ENCODE measurements around the gene COL11A2.

The COL11A2 gene

GRCh38 chr6:33171880-33172687, 20.2 kb downstream of the COL11A2 start:
- DNase-seq (ENCODE audit: low read depth in 3 of 3) = no peak

DNA sequence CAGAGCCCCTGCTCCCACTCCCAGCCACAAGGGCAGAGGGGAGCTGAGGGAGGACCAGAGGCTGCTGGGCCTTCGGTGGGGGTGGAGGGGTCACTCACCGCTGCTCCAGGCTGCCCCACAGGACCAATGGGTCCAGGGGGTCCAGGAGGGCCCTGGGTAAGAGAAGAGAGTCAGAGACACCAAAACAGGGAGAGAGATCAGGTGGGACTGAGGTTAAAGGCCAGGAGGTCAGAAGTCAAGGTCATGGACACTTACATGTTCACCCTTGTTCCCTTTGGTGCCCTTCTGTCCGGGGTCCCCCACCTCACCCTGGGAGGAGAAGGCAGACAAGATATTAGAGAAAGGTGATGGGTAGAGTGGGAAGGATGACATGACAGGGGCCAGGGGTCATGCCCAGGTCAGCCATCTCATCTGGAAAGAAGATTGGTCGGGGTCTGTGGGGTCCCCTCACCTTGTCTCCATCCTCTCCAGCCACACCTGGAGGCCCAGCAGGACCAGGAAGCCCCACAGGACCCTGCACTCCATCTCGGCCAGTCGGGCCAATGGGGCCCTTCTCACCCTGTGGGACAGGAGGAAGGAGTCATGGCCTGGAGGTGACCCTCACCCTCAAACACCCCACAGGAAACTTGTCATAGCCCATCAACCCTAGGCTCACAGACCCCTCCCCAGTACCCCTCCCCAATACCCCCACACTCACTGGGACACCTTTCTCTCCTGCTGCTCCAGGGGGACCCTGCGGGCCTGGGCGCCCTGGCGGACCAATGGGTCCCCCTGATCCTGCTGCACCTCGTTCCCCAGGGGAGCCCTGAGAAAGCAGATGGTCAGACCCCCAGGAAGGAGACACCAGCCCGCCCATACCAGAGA, 21.0 kb downstream of the COL11A2 start:
- no peak for DNase-seq (ENCODE audit: low read depth in 3 of 3)

- DNase-seq (ENCODE audit: low read depth in 3 of 3) = no peak
These were observed 21.9 kb downstream of the COL11A2 start for GRCh38 chr6:33170176-33171015.

DNA sequence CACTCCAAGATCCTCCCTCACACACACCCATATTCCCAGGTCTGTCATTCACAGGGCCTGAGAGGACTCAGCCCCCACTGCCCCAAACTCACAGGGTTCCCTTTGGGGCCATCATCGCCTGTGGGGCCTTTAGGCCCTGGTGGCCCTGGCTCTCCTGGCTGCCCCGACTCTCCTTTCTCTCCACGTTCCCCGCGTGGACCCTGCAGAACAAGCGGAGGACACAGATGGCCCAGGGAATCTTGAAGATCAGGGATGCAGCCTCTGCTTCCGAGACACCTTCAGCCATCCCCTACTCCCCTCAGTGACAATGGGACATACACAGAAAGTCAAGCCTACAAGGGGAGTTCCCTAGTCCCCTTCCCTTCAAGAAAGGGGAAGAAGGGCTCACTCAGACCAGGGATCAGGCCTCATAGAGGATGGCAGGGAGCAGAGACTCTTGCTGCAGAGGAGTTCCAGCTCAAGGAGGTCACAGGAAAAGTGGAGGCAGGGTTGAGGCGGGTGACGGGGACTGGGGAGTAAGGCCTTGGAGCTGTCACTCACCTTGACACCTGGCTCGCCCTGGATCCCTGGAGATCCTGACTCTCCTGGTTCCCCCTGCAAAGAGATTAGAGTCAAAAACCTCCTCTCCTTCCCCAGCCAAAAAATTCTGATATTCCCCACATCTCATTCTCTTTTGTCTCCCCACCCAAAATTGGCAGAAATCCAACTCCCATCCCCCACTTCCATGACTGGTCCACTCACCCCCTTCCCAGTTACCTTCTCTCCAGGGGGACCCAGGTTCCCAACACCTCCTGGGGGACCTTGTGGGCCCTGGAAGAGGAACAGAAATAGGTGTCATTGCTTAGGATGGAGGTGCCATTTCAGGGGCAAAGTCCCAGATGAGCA, 22.7 kb downstream of the COL11A2 start:
- no peak for DNase-seq (ENCODE audit: low read depth in 3 of 3)

GRCh38 chr6:33168639-33169038, 23.6 kb downstream of the COL11A2 start:
- DNase-seq (ENCODE audit: low read depth in 3 of 3) = no peak

- no peak for DNase-seq (ENCODE audit: low read depth in 3 of 3)
These were observed 24.0 kb downstream of the COL11A2 start for GRCh38 chr6:33168284-33168601.

DNA sequence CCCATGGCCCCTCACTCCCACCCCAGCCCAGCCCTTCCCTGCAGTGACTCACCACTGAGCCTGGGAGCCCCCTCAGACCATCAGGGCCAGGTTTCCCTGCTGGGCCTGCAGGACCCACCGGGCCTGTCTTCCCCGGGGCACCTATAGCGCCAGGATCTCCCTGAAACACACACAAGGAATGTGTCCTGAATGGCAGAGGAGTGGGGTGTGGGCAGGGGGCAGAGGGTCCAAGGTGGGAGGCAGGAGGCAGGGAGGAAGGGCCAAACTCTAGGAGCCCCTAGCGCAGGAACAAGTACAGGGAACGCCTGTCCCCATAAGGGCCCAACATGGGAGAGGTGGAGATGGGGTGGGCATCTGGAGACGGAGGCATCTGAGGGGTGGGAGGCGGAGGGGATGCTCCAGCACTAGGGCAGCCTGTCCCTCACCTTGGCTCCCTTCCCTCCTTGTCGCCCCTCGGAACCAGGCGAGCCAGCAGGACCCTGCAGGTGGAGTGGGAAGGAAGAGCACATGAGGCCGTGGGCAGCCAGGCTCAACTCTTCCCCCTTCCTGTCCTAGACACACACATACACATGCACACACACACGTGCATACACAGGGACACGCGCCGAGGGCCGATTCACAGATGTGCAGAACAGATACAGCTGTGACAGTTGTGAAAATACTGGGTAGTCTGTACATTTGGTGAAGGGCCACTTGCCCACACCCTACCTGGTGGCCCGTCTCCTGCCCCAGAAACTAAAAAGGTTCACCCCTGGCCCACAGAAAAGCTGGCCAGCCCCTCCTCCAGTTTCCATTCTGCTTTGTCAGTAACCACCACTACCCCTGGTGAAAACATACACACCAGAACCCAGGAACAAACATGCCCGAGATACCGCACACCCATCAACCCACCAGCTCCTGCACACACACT, 24.6 kb downstream of the COL11A2 start:
- DNase-seq (ENCODE audit: low read depth in 3 of 3) = no peak

DNA sequence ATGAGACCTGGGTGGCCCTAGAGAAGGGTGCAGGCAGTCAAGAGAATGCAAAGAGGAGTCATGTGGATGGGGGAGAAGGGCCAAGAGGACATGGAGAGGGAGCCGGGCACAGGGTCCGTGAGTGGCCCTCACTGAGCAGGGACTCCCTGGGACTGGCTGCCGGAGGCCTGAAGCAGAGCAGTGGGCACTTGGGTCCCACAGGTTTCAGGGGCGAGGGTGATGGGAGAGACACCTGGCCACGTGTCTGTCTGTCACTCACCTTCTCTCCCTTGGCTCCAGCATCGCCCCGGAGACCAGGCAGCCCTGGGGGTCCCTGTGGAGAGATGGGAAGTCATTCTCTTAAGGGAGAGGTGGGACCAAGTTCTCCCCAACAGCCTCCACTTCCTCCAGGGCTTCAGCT, 25.5 kb downstream of the COL11A2 start:
- no peak for DNase-seq (ENCODE audit: low read depth in 3 of 3)

GRCh38 chr6:33166363-33166762, 25.9 kb downstream of the COL11A2 start:
- DNase-seq (ENCODE audit: low read depth in 3 of 3) = no peak

DNA sequence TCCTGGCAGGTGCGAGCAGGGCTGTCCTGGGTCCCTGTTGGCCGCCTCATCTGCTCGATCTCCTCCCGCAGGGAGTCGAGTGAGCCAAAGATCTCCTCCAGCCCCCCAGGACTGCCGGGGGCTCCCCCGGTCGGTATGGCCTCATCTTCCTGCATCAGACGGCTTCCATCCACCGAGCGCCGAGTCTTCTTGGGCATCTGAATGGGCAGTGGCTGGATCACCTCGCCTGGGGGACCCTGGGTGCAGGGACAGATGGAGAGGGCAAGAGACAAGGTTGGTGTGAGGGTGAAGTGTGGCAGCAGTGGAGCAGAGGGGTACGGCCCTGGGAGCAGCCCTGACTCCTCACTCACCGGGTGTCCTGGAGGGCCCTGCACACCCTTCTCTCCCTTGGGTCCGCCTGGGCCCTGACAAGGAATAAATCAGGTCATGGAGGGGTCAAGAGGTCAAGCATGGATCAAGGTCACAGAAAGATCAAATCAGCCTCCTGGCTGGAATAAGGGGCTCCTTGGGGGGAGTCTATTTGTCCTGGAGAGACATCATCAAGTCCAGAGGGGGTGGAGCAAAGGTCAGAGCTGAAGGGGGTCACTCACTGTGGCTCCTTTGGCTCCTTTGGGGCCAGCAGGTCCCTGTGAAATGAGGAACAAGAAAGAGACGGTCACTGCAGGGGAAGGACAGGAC, 26.5 kb downstream of the COL11A2 start:
- DNase-seq (ENCODE audit: low read depth in 3 of 3) = no peak

DNA sequence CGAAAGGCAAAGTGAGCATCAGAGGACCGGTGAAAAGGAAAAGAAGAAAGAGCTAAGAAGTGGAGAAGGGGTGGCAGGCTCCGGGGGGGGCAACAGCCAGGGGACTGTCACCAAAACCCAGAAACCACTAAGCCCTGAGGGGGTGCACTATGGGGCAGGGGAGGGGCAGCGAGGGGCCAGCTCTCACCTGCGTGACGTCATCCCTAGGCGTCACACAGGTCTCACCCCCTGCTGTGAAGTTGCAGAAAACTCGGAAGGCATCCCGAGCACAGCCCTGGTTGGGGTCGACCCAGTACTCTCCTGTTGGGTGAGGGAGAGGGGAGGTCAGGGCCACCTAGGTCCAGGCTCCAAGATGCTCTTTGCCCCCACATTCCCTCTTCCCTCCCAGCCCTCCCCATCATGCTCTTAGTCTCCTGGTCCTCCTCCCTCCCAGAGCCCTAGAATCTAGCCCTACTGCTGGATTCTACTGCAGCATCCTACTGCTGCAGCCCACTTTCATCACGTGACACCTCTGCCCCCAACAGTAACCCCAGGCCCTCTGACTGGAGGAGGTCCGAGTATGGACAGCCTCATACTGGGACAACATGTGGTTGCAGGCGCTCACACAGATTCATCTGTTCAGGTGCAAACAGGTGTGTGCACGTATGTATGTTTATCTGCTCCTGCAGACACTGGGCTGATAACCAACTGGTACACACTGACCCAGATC, 27.4 kb downstream of the COL11A2 start:
- no peak for DNase-seq (ENCODE audit: low read depth in 3 of 3)

DNA sequence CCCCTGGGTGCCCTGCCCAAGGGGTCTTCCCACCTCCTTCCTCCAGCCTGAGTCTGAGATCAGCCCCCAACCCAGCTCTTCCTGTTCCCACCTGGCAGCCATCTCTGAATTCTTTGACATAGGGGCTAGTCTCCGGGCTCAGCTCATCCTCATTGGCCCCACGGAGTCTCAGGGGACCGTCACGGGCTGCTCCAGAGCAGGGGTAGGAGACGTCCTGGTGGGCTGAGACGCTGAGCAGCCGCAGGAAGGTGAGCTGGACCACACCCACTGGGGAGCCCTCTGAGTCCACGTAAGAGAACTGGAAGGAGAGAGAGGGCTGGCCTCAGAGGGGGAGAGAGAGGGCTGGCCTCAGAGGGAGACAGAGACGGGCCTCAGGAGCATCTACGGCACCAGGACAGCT, 28.1 kb downstream of the COL11A2 start:
- no peak for DNase-seq (ENCODE audit: low read depth in 3 of 3)

GRCh38 chr6:33163540-33163939, 28.7 kb downstream of the COL11A2 start:
- DNase-seq (ENCODE audit: low read depth in 3 of 3) = no peak

DNA sequence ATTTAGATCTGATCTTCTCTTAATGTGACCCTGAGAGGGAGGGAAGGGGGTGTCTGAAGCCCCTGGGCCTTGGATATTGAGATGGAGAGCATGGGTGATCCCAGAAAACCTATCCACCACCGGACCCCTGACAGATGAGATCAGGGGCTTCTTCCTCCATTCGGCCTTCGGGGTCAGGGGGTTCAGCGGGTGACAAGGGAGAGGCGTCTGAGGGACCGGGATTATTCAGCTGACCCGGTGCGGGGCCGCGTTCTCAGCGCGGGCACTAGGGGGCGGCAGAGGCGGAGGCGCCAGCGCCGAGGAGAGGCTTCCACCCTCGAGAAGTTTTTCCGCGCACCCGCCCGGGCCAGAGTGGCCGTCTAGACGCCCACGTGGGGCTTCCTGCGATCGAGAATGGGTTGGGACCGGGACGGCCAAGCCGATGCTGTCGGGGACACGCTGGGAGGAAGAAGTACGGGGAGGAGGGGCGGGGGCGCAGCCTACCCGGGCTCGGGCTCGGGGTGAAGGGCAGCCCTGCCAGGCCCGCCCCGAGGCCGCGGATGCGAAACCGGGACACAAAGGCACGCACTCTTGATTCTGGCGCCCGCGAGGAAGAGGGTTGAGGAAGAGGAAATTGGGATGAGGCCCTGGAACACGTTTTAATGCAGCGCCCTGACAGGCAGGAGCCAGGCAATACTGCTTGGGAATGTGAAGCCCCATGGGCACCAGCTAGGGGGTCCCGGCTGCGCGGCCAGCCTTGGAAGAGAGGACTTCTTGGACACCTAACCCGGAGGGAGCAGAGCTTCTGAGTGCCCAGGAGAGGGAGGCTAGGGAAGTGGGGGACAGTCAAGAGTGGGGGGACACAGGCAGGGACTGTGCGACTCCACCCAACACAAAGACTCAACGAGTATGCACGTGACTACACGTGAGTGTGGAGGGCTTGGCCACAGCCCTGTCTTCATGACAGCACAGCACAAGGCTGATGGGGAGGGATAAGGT, 30.6 kb downstream of the COL11A2 start:
- DNase-seq (ENCODE audit: low read depth in 3 of 3) = peak; percentile 66 to 81 (median 70)

DNA sequence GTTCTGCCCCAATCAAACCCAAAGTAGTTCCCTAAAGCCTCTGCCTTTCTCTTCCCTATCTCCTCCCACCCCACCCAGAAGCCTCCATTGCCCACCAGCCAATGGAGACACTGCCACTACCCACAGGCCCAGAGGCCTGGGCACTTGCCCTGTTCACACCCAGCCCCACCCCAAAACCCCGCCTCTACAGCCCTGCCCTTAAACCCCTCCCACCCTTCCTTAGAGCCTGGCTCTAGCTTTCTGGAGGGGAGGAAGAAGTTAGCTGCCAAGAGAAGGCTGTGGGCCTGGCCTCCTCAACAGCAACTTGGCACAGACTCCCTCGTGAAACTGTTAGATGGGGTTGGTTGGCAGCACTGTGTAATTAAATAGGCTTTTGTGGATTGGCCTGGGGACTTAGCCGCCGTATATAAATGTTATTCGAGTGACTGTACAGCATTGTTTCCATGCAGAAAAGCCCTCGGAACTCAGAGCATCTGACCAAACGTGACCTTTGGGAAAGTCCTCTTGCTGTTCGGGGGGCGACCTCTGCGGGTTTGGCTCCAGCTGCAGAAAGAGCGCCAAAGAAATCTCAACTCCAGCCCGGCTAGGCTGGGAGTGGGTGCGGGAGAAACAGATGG, 31.4 kb downstream of the COL11A2 start:
- DNase-seq (ENCODE audit: low read depth in 3 of 3) = no peak

DNA sequence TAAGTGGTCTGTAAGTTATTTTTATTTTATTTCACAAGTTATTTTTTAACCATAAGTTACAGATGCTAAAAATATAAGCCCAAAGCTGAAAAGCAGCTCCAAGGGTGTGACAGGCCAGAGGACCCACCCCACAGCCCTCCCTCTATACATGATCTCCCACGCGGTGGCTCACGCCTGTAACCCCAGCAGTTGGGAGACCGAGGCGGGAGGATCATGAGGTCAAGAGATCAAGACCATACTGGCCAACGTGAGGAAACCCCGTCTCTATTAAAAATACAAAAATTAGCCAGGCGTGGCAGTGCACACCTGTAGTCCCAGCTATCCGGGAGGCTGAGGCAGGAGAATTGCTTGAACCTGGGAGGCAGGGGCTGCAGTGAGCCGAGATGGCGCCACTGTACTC, 32.2 kb downstream of the COL11A2 start:
- no peak for DNase-seq (ENCODE audit: low read depth in 3 of 3)

- no peak for DNase-seq (ENCODE audit: low read depth in 3 of 3)
These were observed 35.3 kb downstream of the COL11A2 start for GRCh38 chr6:33156964-33157363.
